Loucy (cell line): ENCODE data around the gene TRIP13.

Experiments used
- H2AFZ ChIP-seq: fragments of 200-600 bp; sonication (generic); 2 replicates; pipeline ENCODE4 v1.6.0; 2016; ENCODE audit warnings: antibody characterized with exemption, mild to moderate bottlenecking, low read length, moderate library complexity
- H3F3A ChIP-seq: fragments of 200-600 bp; 2 replicates; pipeline ENCODE4 v1.6.0; 2016; ENCODE audit warnings: antibody characterized with exemption, low read depth, mild to moderate bottlenecking
- H3K27me3 ChIP-seq: fragments of 200-600 bp; sonication (generic); 2 replicates; pipeline ENCODE4 v1.6.1; 2014; ENCODE audit warnings: low read length, mild to moderate bottlenecking; ENCODE audit not compliant: insufficient read depth, poor library complexity, severe bottlenecking
- H3K36me3 ChIP-seq: fragments of 200-600 bp; sonication (generic); 2 replicates; pipeline ENCODE4 v1.6.1; 2016; ENCODE audit warnings: low read length; ENCODE audit not compliant: insufficient read depth
- H3K4me1 ChIP-seq: fragments of 200-600 bp; sonication (generic); 2 replicates; pipeline ENCODE4 v1.5.1; 2014; ENCODE audit warnings: low read length, mild to moderate bottlenecking; ENCODE audit not compliant: insufficient read depth, poor library complexity, severe bottlenecking
- H3K4me2 ChIP-seq: fragments of 200-600 bp; sonication (generic); 2 replicates; pipeline ENCODE4 v1.6.0; 2014; ENCODE audit warnings: antibody characterized with exemption, low read length, low read depth, mild to moderate bottlenecking; ENCODE audit not compliant: poor library complexity, severe bottlenecking
- H3K4me3 ChIP-seq: fragments of 200-600 bp; sonication (generic); 2 replicates; pipeline ENCODE4 v1.5.1; 2014; ENCODE audit warnings: low read length, mild to moderate bottlenecking, mixed read lengths; ENCODE audit not compliant: poor library complexity, severe bottlenecking
- H3K79me2 ChIP-seq: fragments of 200-600 bp; sonication (generic); 2 replicates; pipeline ENCODE4 v1.6.1; 2014; ENCODE audit warnings: low read length; ENCODE audit not compliant: insufficient read depth
- H3K9ac ChIP-seq: fragments of 200-600 bp; sonication (generic); 2 replicates; pipeline ENCODE4 v1.6.0; 2014; ENCODE audit warnings: mild to moderate bottlenecking, low read depth, low read length, moderate library complexity; ENCODE audit not compliant: poor library complexity, severe bottlenecking
- H3K9me2 ChIP-seq: fragments of 200-600 bp; sonication (generic); replicated peaks from 2 replicates; pipeline ENCODE4 v1.6.1; 2016; ENCODE audit warnings: low read depth, low read length, mixed read lengths
- H3K9me3 ChIP-seq: fragments of 200-600 bp; sonication (generic); 2 replicates; pipeline ENCODE4 v1.6.1; 2014; ENCODE audit warnings: mild to moderate bottlenecking, antibody characterized with exemption, low read length, low read depth; ENCODE audit not compliant: insufficient read depth
- H4K20me1 ChIP-seq: fragments of 200-600 bp; sonication (generic); 2 replicates; pipeline ENCODE4 v1.6.0; 2014; ENCODE audit warnings: antibody characterized with exemption, low read length, mild to moderate bottlenecking; ENCODE audit not compliant: insufficient read depth, poor library complexity, severe bottlenecking
- CTCF ChIP-seq: fragments of 200-600 bp; sonication (generic); conservative IDR thresholded peaks from 2 replicates; pipeline ENCODE4 v1.5.1; 2014; ENCODE audit warnings: mild to moderate bottlenecking, antibody characterized with exemption, low read length
- EZH2phosphoT487 ChIP-seq: fragments of 200-600 bp; IDR thresholded peaks from 2 replicates; pipeline ENCODE4 v1.6.1; 2018; ENCODE audit warnings: antibody characterized with exemption, mild to moderate bottlenecking, moderate library complexity, borderline replicate concordance

Gene TRIP13

GRCh38 chr5:929596-929995 is 36.9 kb downstream of the TRIP13 start:
- Histone ChIP-seq H3K79me2 (no peaks in the 10 kb centered on the region), H3K9me3 (no peaks in the 10 kb centered on the region)

GRCh38 chr5:930866-931265 is 38.2 kb downstream of the TRIP13 start:
- H2AFZ ChIP-seq: no peak overlapping the region
- H3K4me1 ChIP-seq: peaks cover 12% of the 10 kb centered on the region
- no peaks in the 10 kb centered on the region for H4K20me1 ChIP-seq
- no peaks in the 10 kb centered on the region for H3K79me2 ChIP-seq
- TF ChIP-seq CTCF (no peak), EZH2phosphoT487 (no peak)
- H3K27me3 ChIP-seq: no peaks in the 10 kb centered on the region
- no peaks in the 10 kb centered on the region for H3K36me3 ChIP-seq
- H3F3A ChIP-seq: no peaks in the 10 kb centered on the region
- no peak overlapping the region for H3K9ac ChIP-seq
- H3K4me3 ChIP-seq: no peak overlapping the region
- no peak overlapping the region for H3K4me2 ChIP-seq
- no peaks in the 10 kb centered on the region for H3K9me2 ChIP-seq
- no peaks in the 10 kb centered on the region for H3K9me3 ChIP-seq

More at GRCh38 chr5:929596-929995, 36.9 kb downstream of the TRIP13 start:
- Histone ChIP-seq H3K4me2 (no peak overlapping the region), H3K9ac (no peak overlapping the region), H3K4me1 (peaks cover 7% of the 10 kb centered on the region), H3K27me3 (no peaks in the 10 kb centered on the region), H3K36me3 (no peaks in the 10 kb centered on the region), H3F3A (no peaks in the 10 kb centered on the region), H2AFZ (no peak overlapping the region), H3K9me2 (no peaks in the 10 kb centered on the region), H4K20me1 (no peaks in the 10 kb centered on the region), H3K4me3 (no peak overlapping the region)
- TF ChIP-seq EZH2phosphoT487: no peak
- TF ChIP-seq CTCF: no peak

GRCh38 chr5:931570-932145 is 39.0 kb downstream of the TRIP13 start:
- TF ChIP-seq CTCF (no peak), EZH2phosphoT487 (no peak)
- no peak overlapping the region for H2AFZ ChIP-seq
- no peak overlapping the region for H3K4me3 ChIP-seq
- H4K20me1 ChIP-seq: no peaks in the 10 kb centered on the region
- H3K9ac ChIP-seq: no peak overlapping the region
- no peaks in the 10 kb centered on the region for H3K79me2 ChIP-seq
- no peaks in the 10 kb centered on the region for H3K27me3 ChIP-seq
- peaks cover 19% of the 10 kb centered on the region for H3K4me1 ChIP-seq
- no peaks in the 10 kb centered on the region for H3K9me2 ChIP-seq
- H3K9me3 ChIP-seq: no peaks in the 10 kb centered on the region
- no peaks in the 10 kb centered on the region for H3K36me3 ChIP-seq
- no peak overlapping the region for H3K4me2 ChIP-seq
- H3F3A ChIP-seq: no peaks in the 10 kb centered on the region
